Measurements from ENCODE around the gene TPX2. TPM values are rescaled to one million over a fixed set of nuclear protein-coding genes. Genes with fewer than 3 reads are reported as not detected.

TPX2 gene
- polyA plus RNA-seq, 2 of the 4 experiments (the other 2 are of a cell fraction): 92.9 TPM

- FAIRE-seq (no peak), DNase-seq (ENCODE audit: low read depth in 1 of 2, low spot score in 1 of 2) (no peak), ATAC-seq (no peak)
- Histone ChIP-seq H3K4me3 (no peak overlapping the region), H3K4me1 (peaks cover 94% of the 10 kb centered on the region), H3K27ac (peak overlapping the region; percentile 49 to 95), H3K4me2 (peak overlapping the region; percentile 29; the same call in 2 of the 3 replicates), H3K9me3 (no peaks in the 10 kb centered on the region)
- WGBS (ENCODE audit: missing lambda C conversion rate): 63% methylated on average over 1 of the region's 1 CpG
- ChIA-PET CTCF (interaction anchor here (1.4 to 13.2 kb wide), 4 partner anchors 9 to 31 kb away, joined by 3 to 159 read pairs (median 18); partner anchors contain the start of gene BCL2L1), POLR2A (interaction anchor here (0.6 to 0.7 kb wide), 3 partner anchors 28 to 33 kb away, joined by 3 to 11 read pairs (median 6); no protein-coding TSS in a partner anchor)
- TF ChIP-seq JUN (IDR thresholded peaks at IDR 0.05) (0 out of 5 replicates have a peak, but pooled peaks of 1 of the 2 experiments have one; percentile 1), ZC3H11A (IDR thresholded peaks at IDR 0.05) (no peak)
These were observed 47.3 kb upstream of the TPX2 start for GRCh38 chr20:31691646-31692275.

DNA sequence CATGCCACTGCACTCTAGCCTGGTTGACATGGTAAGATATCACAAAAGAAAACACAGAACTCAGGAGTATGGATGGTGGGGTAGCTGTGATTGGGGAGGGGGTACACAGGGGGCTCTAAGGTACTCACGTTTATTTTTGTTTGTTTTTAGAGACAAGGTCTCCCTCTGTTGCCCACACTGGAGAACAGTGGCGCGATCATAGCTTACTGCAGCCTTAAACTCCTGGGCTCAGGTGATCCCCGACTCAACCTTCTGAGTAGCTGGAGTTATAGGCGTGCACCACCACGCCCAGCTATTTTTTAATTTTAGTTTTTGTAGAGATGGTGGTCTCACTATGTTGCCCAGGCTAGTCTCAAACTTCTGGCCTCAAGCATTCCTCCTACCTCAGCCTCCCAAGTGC, 45.7 kb upstream of the TPX2 start:
- no peaks in the 10 kb centered on the region for H3K9me3 ChIP-seq
- ATAC-seq: no peak
- DNase-seq (ENCODE audit: low read depth in 1 of 2, low spot score in 1 of 2): no peak
- CTCF ChIA-PET: interaction anchor here (0.6 to 13.2 kb wide), 11 partner anchors 10 to 131 kb away, joined by 3 to 159 read pairs (median 5); partner anchors contain the start of gene BCL2L1
- no peak for FAIRE-seq
- H3K27ac ChIP-seq: peak overlapping the region; percentile 89 to 95
- H3K4me3 ChIP-seq: no peak overlapping the region
- WGBS (ENCODE audit: missing lambda C conversion rate): 71% methylated on average over 6 of the region's 6 CpGs
- POLR2A ChIA-PET: interaction anchor here (0.7 to 1.0 kb wide), 2 partner anchors 11 to 21 kb away, joined by 3 read pairs; no protein-coding TSS in a partner anchor
- H3K4me1 ChIP-seq: peaks cover 96% of the 10 kb centered on the region
- no peak for TF ChIP-seq JUNB (IDR thresholded peaks at IDR 0.05)
- TF ChIP-seq EHMT2 (IDR thresholded peaks at IDR 0.05; ENCODE audit: low read depth): no peak
- no peak for TF ChIP-seq FOSL2 (IDR thresholded peaks at IDR 0.05)
- TF ChIP-seq FOSL2 (CRISPR knock-in tag; IDR thresholded peaks at IDR 0.05): no peak
- no peak for TF ChIP-seq PBX3 (IDR thresholded peaks at IDR 0.05)
- no peak for TF ChIP-seq FOXS1 (CRISPR knock-in tag; IDR thresholded peaks at IDR 0.05)
- TF ChIP-seq RAD21 (conservative IDR thresholded peaks at IDR 0.05 in 1 of 2, IDR thresholded peaks at IDR 0.05 in 1 of 2): no peak
- TF ChIP-seq POLR2AphosphoS2 (conservative IDR thresholded peaks at IDR 0.05; ENCODE audit: low read length): no peak
- peak overlapping the region; percentile 74 for H3K4me2 ChIP-seq

DNA sequence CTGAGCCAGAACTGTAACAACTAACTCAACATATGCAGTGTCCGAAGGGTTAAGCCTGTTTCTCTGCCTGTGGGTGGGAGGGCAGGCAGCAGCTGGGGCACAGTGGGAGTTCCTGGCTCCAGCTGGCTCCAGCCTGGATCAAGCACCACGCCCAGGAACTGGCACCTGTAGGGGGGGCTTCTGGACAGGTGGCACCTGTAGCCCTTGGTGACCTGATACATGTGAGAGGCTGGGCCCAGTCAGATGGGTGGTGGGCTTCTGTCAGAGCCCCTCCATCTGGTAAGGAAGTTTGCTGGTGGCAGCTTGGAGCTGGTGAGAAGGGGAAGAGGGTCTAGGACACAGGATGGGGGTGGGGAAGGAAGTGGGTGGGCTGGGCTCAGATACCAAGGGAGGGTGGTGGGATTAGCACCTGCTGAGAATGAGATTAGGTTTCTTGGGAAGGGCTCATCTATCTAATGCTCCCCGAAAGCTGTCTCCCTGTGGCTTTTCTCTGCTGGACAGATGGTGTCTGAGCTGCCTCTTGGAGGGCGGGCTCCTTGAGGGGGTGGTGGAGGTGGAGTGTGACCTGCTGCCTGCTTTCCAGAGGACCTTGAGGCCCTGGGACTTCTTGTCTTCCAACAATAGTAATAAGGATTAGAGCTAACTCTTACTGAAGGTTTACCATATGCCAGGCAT, 45.0 kb upstream of the TPX2 start:
- WGBS (ENCODE audit: missing lambda C conversion rate): 64% methylated on average over 4 of the region's 4 CpGs
- CTCF ChIA-PET: interaction anchor here (1.0 to 13.2 kb wide), 9 partner anchors 10 to 81 kb away, joined by 3 to 159 read pairs (median 5); partner anchors contain the start of gene BCL2L1
- Histone ChIP-seq H3K9me3 (no peaks in the 10 kb centered on the region), H3K4me1 (peaks cover 99% of the 10 kb centered on the region), H3K4me3 (0 out of 3 replicates have a peak overlapping the region, but pooled peaks have one; percentile 2), H3K4me2 (peak overlapping the region; percentile 74), H3K27ac (peak overlapping the region; percentile 89 to 95)
- no peak for FAIRE-seq
- POLR2A ChIA-PET: interaction anchor here (1.0 to 1.1 kb wide), 2 partner anchors 20 to 25 kb away, joined by 3 read pairs; no protein-coding TSS in a partner anchor
- TF ChIP-seq, protein P1, sequence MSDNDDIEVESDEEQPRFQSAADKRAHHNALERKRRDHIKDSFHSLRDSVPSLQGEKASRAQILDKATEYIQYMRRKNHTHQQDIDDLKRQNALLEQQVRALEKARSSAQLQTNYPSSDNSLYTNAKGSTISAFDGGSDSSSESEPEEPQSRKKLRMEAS (IDR thresholded peaks at IDR 0.05): no peak
- TF ChIP-seq RCOR1 (IDR thresholded peaks at IDR 0.05; ENCODE audit: low read depth, low read length) (no peak), TFCP2L1 (CRISPR knock-in tag; IDR thresholded peaks at IDR 0.05) (no peak), BHLHE40 (IDR thresholded peaks at IDR 0.05; ENCODE audit: low read depth, low read length) (no peak), EP300 (IDR thresholded peaks at IDR 0.05) (no peak), HDAC2 (IDR thresholded peaks at IDR 0.05) (no peak), JUN (IDR thresholded peaks at IDR 0.05) (0 out of 5 replicates have a peak, but pooled peaks of 1 of the 2 experiments have one; percentile 41), ESRRA (IDR thresholded peaks at IDR 0.05; ENCODE audit: borderline replicate concordance, low read length) (no peak), RARB (CRISPR knock-in tag; IDR thresholded peaks at IDR 0.05) (no peak)
- ATAC-seq: peak in 1 of 2 experiments; percentile 4; a peak in 2 of 6 replicates
- no peak for DNase-seq (ENCODE audit: low read depth in 1 of 2, low spot score in 1 of 2)
